Measurements from ENCODE around the gene MEIOB.
A peak's percentile ranks its signal among the peaks of the same experiment; 100 is the strongest.
"Not testable (repeated sequence)": the region's sequence is repeated elsewhere in the genome, so short reads cannot be mapped to it uniquely, and the experiment has no call there.

Gene MEIOB

GRCh38 chr16:1879477-1879876, 7.5 kb upstream of the MEIOB start:
- H3K27ac ChIP-seq, result no peak overlapping the region
- no peak for DNase-seq (ENCODE audit: low read depth, low spot score)

- no peak overlapping the region for H3K27ac ChIP-seq
- DNase-seq (ENCODE audit: low read depth, low spot score), result no peak
These were observed 6.3 kb upstream of the MEIOB start for GRCh38 chr16:1878256-1878655.

- no peak for DNase-seq (ENCODE audit: low read depth, low spot score)
- no peak overlapping the region for H3K27ac ChIP-seq
These were observed 5.8 kb upstream of the MEIOB start for GRCh38 chr16:1877804-1878203.

GRCh38 chr16:1877089-1877488, 5.1 kb upstream of the MEIOB start:
- H3K27ac ChIP-seq, result no peak overlapping the region
- DNase-seq (ENCODE audit: low read depth, low spot score), result no peak

- DNase-seq (ENCODE audit: low read depth, low spot score), result no peak
These were observed 4.5 kb upstream of the MEIOB start for GRCh38 chr16:1876468-1876867.

GRCh38 chr16:1876066-1876465, 4.1 kb upstream of the MEIOB start:
- not testable (repeated sequence) for H3K27ac ChIP-seq; DNase-seq (ENCODE audit: low read depth, low spot score)

More at GRCh38 chr16:1876468-1876867, 4.5 kb upstream of the MEIOB start:
- no peak overlapping the region for H3K27ac ChIP-seq

GRCh38 chr16:1874854-1875253, 2.9 kb upstream of the MEIOB start:
- no peak overlapping the region for H3K27ac ChIP-seq
- no peak for DNase-seq (ENCODE audit: low read depth, low spot score)

GRCh38 chr16:1870365-1871082, 1.4 kb downstream of the MEIOB start:
- H3K27ac ChIP-seq, result peak overlapping the region; percentile 83
- DNase-seq (ENCODE audit: low read depth, low spot score), result peak; percentile 49

- DNase-seq (ENCODE audit: low read depth, low spot score), result no peak
- H3K27ac ChIP-seq, result no peak overlapping the region
These were observed 5.9 kb downstream of the MEIOB start for GRCh38 chr16:1865902-1866690.

GRCh38 chr16:1863681-1864460, 8.1 kb downstream of the MEIOB start:
- no peak overlapping the region for H3K27ac ChIP-seq
- no peak for DNase-seq (ENCODE audit: low read depth, low spot score)

GRCh38 chr16:1862394-1862793, 9.6 kb downstream of the MEIOB start:
- no peak for DNase-seq (ENCODE audit: low read depth, low spot score)
- H3K27ac ChIP-seq, result no peak overlapping the region

- no peak overlapping the region for H3K27ac ChIP-seq
- DNase-seq (ENCODE audit: low read depth, low spot score), result no peak
These were observed 10.2 kb downstream of the MEIOB start for GRCh38 chr16:1861730-1862129.

GRCh38 chr16:1859650-1860049, 12.3 kb downstream of the MEIOB start:
- no peak overlapping the region for H3K27ac ChIP-seq
- no peak for DNase-seq (ENCODE audit: low read depth, low spot score)

GRCh38 chr16:1858189-1858865, 13.6 kb downstream of the MEIOB start:
- DNase-seq (ENCODE audit: low read depth, low spot score), result no peak
- no peak overlapping the region for H3K27ac ChIP-seq

GRCh38 chr16:1857433-1858097, 14.4 kb downstream of the MEIOB start:
- no peak overlapping the region for H3K27ac ChIP-seq
- DNase-seq (ENCODE audit: low read depth, low spot score), result no peak

GRCh38 chr16:1851793-1852192, 20.2 kb downstream of the MEIOB start:
- no peak overlapping the region for H3K27ac ChIP-seq
- DNase-seq (ENCODE audit: low read depth, low spot score), result no peak

- no peak overlapping the region for H3K27ac ChIP-seq
- no peak for DNase-seq (ENCODE audit: low read depth, low spot score)
These were observed 21.0 kb downstream of the MEIOB start for GRCh38 chr16:1850981-1851380.

- H3K27ac ChIP-seq, result no peak overlapping the region
- DNase-seq (ENCODE audit: low read depth, low spot score), result no peak
These were observed 25.5 kb downstream of the MEIOB start for GRCh38 chr16:1846416-1846815.

GRCh38 chr16:1845985-1846384, 26.0 kb downstream of the MEIOB start:
- no peak overlapping the region for H3K27ac ChIP-seq
- no peak for DNase-seq (ENCODE audit: low read depth, low spot score)

- no peak for DNase-seq (ENCODE audit: low read depth, low spot score)
These were observed 32.4 kb downstream of the MEIOB start for GRCh38 chr16:1839554-1839953.

More at GRCh38 chr16:1839554-1839953, 32.4 kb downstream of the MEIOB start:
- peak overlapping the region; percentile 48 for H3K27ac ChIP-seq
